GM19468 (cell line): ENCODE data around the gene SCAMP5.

Experiments
- ATAC-seq: cut with Tn5 transposase; IDR thresholded peaks from one replicate; pipeline ENCODE4 v1.9.1; 2021; ENCODE audit warnings: mild to moderate bottlenecking, moderate library complexity, moderate number of reproducible peaks; ENCODE audit not compliant: unreplicated experiment; ENCODE audit errors: extremely low read depth

Gene SCAMP5

DNA sequence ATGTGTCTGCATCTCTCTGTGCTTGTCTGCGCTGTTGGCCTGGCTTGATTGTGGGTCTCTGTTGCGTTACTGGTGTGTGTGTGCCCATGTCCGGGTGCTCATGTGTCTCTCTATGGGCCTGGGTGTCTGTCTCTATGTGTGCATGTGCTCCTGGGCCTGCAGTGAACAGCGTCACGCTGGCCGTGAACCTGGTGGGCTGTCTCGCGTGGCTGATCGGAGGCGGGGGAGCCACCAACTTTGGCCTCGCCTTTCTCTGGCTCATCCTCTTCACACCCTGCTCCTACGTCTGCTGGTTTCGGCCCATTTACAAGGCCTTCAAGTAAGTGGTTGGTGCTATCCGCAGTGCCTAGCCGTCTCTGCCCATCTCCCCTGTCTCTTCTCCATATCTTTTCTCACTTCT is 21.1 kb downstream of the SCAMP5 start:
- ATAC-seq: no peak

DNA sequence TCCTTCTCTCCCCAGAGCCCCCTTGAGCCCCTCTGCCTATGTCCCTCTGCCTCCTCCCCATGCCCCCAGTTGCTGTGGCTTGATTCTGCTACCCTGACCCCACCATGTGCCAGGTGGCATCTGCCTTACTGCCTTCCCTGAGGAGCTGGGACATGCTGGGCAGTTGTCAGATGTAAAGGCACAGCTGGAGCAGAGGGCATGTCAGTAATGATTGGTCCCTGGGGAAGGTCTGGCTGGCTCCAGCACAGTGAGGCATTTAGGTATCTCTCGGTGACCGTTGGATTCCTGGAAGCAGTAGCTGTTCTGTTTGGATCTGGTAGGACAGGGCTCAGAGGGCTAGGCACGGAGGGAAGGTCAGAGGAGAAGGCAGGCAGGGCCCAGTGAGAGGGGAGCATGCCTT is 24.6 kb downstream of the SCAMP5 start:
- no peak for ATAC-seq

DNA sequence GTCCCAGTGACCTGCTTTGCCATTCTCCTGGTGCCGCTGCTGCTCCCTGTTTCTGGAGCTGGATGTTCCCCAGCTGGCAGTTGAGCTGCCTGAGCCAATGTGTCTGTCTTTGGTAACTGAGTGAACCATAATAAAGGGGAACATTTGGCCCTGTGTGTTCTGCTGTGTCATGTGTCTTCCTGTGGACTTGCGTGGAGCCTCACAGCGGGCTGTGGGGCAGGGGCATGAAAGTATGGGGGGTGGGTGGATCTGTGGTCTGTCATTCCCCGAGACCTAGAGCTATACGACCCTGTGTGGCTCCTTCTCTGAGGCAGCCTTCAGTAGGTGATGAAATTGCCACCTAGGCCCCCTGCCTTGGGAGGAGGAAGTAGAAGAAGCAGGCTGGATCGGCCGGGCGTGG is 26.0 kb downstream of the SCAMP5 start:
- ATAC-seq: no peak

DNA sequence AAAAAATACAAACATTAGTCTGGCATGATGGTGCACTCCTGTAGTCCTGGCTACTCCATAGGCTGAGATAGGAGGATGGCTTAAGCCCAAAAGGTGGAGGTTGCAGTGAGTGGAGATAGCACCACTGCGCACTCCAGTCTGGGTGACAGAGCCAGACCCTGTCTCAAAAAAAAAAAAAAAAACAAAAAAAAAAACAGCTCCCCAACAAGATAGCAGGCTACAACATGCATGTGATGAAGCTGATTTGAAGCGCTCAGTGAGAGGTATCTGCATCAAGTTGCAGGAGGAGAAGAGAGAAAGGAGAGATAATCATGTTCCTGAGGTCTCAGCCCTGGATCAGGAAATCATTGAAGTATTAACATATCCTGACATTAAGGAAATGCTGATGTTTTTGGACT is 27.4 kb downstream of the SCAMP5 start:
- ATAC-seq: no peak

DNA sequence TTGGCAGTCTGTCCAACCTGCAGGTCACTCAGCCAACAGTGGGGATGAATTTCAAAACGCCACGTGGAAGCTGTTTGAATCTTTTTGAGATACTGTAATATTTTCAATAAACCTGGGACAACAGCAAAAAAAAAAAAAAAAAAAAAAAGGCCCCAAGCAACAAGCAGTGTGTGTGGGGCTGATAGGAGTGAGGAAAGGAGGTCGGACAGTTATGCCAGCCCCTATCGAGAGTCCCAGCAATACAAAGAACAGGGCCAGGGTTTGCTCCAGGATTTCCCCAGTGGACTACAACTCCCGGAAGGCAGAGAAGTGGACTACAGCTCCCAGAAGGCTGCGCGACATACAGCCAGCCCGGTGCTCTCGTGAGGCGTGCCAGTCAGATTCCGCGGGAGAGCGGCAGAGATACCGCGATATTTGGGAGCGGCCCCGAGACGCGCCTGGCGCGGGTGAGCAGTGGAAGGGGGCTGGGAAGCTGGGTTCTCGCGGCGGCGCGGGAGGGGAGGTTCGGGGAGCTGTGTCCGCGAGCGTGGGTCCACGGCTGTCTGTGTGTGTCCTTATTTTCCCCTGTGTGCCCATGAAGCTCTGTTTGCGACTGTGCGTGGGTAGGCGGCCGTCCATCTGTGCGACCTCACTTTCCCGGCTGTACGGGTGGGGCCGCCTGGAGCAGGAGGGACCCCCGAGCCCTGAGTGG is 28.0 kb downstream of the SCAMP5 start, which contains the start of gene PPCDC:
Gene PPCDC (plus strand): TSS at position 410 of the 691 bp plus-strand sequence. CDS start 4,729 bp downstream, outside the sequence.
- peak; percentile 80 for ATAC-seq

DNA sequence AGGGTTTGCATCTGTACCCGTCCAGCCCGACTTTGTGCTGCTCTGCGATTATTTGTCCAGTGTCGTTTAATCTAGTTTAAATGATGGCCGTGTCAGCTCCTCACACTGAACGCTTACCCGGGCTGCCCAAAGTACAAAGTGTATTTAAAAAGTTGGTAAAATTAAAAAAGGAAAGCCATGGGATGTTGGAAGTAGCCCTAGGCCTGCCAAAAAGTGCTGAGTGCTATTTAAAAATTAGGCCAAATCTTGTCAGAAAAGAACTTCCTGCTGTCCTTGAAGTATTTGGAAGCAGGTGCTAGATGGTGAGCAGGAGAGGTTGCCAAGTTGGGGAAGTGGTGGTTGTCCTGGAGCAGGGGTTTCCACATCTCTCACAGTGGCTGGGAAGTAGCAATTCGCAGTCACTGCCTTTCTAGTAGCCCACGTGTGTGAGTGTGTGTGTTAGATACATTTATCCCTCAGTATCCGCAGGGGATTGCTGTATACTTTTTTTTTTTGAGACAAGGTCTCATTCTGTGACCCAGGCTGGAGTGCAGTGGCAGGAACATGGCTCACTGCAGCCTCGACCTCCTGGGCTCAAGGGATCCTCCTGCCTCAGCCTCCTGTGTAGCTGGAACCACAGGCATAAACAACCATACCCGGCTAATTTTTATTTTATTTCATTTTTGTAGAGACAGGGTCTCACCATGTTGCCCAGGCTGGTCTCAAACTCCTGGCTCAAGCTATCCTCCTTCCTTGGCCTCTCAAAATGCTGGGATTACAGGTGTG is 28.7 kb downstream of the SCAMP5 start:
- ATAC-seq: no peak

DNA sequence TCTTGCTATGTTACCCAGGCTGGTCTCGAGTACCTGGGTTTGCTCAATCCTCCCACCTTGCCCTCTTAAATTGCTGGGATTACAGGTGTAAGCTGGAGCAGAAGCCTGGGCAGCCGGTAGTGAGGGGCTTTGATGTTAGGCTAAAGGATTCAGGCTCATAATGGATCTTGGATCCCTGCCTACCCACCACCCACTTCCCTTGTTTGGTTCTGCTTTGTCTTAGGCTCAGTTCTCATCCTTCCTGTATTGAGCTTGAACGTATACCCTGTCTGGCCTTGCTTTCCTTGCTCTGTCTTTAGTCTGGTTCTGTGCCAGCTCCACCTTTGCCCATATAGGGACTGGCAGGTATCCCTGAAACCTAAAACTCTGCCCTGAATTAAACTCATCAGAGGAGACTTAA is 29.7 kb downstream of the SCAMP5 start:
- no peak for ATAC-seq

DNA sequence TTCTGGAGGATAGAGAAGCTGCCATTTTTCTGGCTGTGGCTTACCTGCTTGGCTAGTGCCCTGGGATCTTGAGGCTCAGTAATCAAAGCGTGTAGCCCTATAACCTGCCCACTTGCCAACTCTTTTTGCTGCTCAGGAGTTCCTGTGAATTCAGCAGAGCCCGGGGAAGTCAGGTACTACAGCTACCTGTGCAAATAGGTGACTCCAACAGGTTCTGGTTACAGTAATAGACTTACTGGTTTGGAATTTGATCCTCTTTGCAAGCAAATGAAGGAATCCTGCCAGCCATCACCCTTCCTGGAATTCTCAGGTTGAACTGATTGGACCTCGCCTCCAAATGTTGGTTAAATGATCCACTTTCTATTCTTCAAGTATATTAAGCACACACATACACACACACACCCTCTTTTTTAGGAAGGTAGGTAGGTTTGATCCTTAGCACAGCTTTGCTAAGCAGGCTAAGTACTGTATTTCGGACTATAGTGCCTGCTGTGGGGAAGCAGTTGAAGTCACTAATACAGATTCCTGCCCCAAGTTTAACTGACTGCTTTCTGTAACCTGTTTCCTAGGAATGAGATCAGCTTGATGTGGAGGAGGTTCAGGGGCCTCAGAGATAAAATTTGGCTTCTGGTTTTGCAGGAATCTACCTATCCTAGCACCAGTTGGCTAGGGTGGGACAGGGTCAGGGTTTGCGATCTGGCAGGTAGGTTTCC is 30.3 kb downstream of the SCAMP5 start:
- ATAC-seq: no peak

DNA sequence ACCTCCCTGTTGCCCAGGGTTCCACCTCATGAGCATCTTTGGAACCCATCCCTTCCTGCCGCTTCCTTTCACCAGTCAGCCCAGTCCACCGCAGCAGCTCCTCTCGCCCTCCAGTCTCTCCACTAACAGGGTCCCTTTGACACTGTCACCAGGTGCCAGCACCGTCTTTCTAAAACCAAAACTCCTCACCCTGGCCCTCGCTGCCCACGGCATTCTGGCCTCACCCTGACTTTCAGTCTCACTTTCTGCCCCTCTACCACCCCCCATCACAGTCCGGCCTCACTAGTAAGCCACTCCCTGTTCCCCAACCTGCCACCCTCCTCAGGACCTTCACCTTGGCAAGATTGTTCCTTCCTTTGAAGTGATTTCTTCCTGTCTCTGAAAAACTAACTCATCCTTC is 32.2 kb downstream of the SCAMP5 start:
- ATAC-seq: no peak

DNA sequence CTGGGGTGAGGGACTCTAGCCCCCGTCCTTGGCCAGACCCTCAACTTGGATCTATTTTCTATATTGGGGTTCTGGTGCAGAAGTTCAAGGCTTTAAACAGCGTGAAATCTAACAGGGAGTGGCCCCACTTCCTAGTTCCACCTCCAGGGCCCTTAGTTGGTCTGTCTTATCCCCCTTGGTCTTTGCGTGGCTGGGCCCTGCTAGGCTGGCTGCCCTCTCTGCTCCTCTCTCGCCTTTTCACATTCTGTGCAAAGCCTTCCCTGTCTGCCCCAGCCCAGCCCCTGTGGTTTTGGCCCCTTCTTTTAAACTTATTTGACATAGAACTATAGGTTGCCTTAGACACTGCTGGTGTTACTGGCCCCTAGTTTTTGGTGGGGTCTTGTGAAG is 33.6 kb downstream of the SCAMP5 start:
- no peak for ATAC-seq

DNA sequence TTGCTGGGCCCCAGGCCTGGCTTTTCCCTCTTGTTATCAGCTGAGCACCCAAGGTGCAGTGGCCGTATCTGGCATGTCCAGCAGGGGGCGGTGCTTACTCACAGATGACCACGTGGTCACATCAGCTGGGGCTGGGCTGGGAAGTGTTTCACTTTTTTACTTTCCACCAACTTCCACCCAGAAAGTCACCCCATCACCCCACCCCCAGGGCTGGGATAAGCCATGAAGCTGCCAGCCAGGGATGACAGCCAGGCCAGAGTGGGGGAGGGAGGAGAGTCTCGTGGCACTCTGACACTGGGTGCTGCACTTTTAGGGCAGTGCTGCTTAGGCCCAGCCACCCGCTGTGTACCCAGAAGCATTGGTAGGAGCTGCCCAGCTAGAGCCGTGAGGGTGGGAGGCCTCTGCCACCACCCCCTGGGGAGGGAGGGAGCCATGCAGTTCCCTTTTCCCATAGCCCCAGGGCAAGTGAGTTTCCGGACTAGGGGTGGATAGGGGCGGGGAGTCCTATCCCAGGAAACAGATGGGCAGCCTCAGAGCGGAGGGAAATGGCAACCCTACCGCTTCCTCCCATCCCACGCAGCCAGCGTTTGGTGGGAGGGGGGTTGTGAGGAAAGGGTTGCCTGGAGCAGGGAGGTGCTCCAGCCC is 34.1 kb downstream of the SCAMP5 start:
- no peak for ATAC-seq

DNA sequence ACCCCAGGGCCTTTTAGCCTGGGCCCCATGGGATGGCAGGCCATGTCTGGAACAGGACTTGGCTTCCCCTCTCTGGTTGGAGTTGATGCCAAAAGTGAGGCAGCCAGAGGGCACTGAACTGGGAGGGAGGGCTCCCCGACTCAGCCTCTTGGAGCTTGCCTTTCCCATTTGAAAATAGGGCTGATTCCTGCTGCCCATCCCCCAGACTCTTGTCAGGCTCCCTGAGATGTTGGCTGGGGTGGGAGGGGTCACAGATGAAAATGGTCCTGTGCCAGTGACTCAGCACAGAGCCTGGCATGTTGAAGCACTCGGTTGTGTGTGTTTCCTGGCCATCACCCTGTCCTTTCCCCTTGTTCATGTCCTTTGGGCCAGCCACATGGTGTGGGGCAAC is 34.7 kb downstream of the SCAMP5 start:
- ATAC-seq: no peak

DNA sequence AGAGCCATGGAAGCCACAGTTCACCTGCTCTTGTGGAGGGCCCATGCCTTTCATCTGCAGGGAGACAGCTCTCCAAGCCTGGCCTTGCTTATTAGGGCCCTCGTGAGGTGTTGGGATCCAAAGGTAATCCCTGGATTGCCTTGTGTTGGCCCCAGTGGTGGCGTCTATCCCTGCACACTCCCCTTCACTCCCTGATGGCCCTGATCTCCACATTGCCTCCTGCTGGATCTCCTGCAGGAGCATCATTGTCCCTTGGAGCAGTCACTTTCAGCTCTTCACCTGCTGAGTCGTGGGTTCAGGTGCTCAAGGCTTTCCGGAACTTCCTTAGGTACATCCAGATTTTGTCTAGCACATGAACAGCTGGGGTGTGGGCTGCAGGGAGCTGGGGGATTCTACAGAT is 35.1 kb downstream of the SCAMP5 start:
- no peak for ATAC-seq

DNA sequence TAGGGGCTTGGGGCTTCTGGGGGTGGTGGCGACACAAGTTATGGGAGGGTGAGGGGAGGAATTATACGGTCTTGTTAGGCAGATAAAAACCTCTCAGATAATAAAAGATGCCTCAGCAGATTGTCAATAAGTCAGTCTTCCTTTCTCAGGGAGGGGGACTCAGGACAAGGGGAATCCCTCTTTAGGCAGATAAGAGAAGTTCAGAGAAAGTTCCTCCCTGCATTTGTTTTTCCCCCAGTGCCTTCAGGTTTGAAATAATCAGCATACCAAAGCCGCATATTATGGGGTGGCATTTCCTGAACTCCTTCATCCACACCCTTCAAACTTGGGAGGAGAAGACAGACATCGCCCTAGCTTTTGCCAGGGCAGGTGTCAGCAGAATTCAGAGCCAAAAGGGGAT is 36.5 kb downstream of the SCAMP5 start:
- no peak for ATAC-seq

DNA sequence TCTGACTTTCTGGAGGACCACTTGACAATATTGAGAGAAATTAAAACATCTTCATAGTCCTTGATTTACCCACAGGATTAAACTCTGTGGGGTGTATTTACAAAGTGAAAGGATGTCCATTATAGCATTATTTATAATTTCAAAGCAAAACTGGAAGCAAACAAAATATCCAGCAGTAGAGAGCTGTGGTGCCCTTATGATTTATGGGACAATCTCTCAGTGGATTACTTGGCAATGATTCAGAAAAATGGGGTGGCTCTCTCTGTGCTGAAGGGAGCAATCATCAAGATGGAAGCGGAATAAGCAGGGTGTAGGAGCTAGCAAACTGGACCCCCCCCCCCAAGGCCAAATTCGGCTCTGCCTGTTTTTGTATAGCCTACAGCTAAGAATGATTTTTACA is 37.0 kb downstream of the SCAMP5 start:
- ATAC-seq: no peak

DNA sequence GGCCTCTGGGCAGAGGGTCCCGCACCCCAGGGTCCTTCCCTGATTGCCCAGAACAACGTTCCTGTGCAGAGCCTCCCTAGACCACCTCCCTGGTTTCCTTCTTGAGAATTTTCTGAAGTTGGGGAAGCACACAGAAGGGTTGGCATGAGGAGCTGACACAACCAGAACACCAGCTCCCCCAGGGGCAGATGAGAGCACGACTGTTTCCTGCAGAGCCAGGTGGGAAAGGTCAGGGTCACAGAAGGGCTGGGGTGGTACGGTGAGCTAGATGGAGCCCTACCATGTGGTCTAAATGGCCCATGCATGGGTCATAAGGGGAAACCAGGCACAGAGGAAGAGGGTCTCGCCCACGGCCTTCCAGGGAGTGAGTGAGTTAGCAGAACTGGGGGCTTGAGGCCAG is 38.4 kb downstream of the SCAMP5 start:
- ATAC-seq: no peak

DNA sequence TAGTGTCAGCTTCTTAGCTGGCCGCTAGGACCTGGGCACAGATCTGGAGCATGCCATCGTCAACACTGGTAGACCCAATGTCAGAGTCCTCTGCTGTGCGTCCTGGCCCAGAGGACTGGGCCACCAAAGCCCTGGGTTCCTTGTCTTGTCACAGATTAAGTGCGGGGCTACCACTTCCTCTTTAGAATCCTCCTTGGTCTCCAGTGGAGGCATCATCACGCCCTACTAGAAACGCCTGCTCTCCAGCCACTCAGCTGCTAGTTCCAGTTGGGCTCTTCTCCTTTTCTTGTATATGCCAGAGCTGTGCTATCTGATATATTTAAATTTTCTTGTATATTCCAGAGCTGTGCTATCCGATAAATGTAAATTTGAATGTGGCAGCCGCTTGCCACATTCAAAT is 39.3 kb downstream of the SCAMP5 start:
- no peak for ATAC-seq

DNA sequence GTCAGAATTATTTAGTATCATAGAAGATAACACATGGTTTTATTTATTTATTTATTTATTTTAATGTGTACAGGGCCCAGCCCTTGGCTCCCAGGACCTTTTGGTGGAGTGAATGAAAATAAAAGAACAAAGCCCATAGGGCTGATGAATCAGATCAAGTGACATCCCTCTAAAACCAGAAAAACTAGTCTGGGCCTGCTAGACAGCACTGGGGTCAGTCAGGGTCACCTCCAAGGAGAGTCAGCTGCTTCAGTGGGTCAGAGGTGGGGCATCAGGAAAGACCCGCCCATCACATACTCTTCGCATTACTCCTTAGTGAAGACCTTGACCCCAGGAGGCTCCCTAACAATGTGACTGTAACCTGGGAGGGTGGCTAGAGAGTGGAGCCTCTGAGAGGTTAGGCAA is 40.9 kb downstream of the SCAMP5 start:
- ATAC-seq: no peak

DNA sequence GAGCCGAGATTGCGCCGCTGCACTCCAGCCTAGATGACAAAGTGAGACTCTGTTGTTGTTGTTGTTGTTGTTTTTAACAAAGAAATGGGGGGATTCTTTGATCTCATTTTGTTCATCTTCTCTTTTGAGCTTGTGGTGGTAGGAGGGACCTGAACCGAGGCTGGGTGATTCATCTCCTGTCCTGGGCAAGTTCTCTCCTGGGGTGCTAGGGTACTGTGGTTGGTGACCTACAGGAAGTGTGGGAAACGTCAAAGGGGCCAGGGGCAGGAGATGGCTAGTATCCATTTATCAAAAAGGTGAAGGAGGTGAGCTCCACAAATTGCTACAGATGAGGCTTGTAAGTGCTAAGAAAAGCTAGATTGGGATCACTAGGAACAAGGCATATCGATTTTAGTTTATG is 42.3 kb downstream of the SCAMP5 start:
- ATAC-seq: no peak

DNA sequence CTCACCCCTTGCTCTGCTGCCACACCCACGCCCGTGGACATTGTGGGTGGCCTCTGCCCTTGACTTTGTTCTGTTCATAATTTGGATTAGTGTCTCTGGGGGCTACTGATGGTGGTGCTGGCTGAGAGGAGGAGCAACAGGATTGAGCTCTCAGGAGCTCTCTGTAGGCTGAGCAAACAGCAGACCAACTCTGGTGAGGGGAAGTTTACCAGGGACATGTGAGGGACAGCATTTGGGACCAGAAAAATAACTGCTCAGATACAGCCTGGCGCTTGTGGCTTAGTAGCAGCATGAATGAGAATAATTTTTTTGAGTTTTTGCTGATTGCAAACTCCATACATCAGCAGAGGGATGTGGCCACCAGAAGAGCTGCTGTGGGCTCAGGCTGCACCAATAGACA is 42.9 kb downstream of the SCAMP5 start:
- no peak for ATAC-seq
